K562 (cell line): Measurements from ENCODE around the gene NOPCHAP1. TPM values are rescaled to one million over a fixed set of nuclear protein-coding genes. Genes with fewer than 3 reads are reported as not detected.

Experiments
- ERF ChIP-seq: fragments of 450-650 bp; formaldehyde crosslinking; IDR thresholded peaks from 2 replicates; pipeline ENCODE4 v1.4.0; 2020; ENCODE audit warnings: mild to moderate bottlenecking, mixed read lengths
- NFIX ChIP-seq: fragments of 250-450 bp; sonication (Bioruptor Pico); IDR thresholded peaks from 2 replicates; pipeline ENCODE4 v1.4.0; 2020; ENCODE audit warnings: low read depth, mild to moderate bottlenecking, moderate library complexity
- PML ChIP-seq: IDR thresholded peaks from 2 replicates; pipeline ENCODE4 v1.6.1; 2012; ENCODE audit warnings: low read length, inconsistent platforms
- SMARCA4 ChIP-seq: fragments of 450-650 bp; IDR thresholded peaks from 2 replicates; pipeline ENCODE4 v1.6.1; 2016
- SNIP1 ChIP-seq: fragments of 450-650 bp; IDR thresholded peaks from 2 replicates; pipeline ENCODE4 v1.7.1; 2017; ENCODE audit warnings: low read depth, mild to moderate bottlenecking
- ZNF175 ChIP-seq: fragments of 200-800 bp; sonication (Bioruptor generic); IDR thresholded peaks from 2 replicates; pipeline ENCODE4 v1.6.1; 2016; ENCODE audit warnings: low read depth, mild to moderate bottlenecking, missing genetic modification characterization, missing compliant biosample characterization
- polyA plus RNA-seq, 8 experiments: library from polyadenylated mRNA; depleted of rRNA in 4 of 8; stranded (reverse) in 5 of 8; unstranded in 3 of 8; fragments of >200 nt; fragmentation: Nextera tagmentation in 2 of 8; fragmentation: Illumina TruSeq in 1 of 8; extraction: Ambion mirVana in 2 of 8; extraction: Trizol in 1 of 8; gene quantifications; 2 replicates each; pipeline versions ENCODE4 v1.2.1 to v1.2.3, GENCODE V29; 2011 to 2014; ENCODE audit warnings: inconsistent platforms in 1 of 8, missing spikeins in 1 of 8
- total RNA-seq, 7 experiments: library from RNA; depleted of rRNA in 6 of 7; stranded (reverse); fragments of >200 nt in 6 of 7; fragmentation: Illumina TruSeq in 2 of 7; extraction: Trizol in 2 of 7; gene quantifications; 2 replicates each; pipeline versions ENCODE4 v1.2.1 to v1.2.3, GENCODE V29; 2011 to 2021; ENCODE audit warnings: low replicate concordance in 1 of 7
- TF ChIP-seq, protein P1 (sequence below): fragments of 450-650 bp; IDR thresholded peaks from one replicate; pipeline ENCODE4 v1.6.1; 2018; ENCODE audit warnings: mild to moderate bottlenecking, moderate library complexity; ENCODE audit not compliant: partially characterized antibody
- TF ChIP-seq, protein P2 (sequence below): fragments of 250-450 bp; sonication (Bioruptor Pico); IDR thresholded peaks from 2 replicates; pipeline ENCODE4 v1.5.0; 2021
- TF ChIP-seq, protein P3 (sequence below): fragments of 200-800 bp; sonication (Bioruptor generic); IDR thresholded peaks from 2 replicates; pipeline ENCODE4 v1.6.1; 2016; ENCODE audit warnings: missing genetic modification characterization, missing compliant biosample characterization
- TF ChIP-seq, protein P4 (sequence below): sonication (generic); formaldehyde crosslinking; IDR thresholded peaks from 2 replicates; pipeline ENCODE4 v1.8.1; 2023; ENCODE audit warnings: missing genetic modification reagents, mild to moderate bottlenecking, borderline replicate concordance
- TF ChIP-seq, protein P5 (sequence below): fragments of 450-650 bp; IDR thresholded peaks from 2 replicates; pipeline ENCODE4 v1.7.1; 2018; ENCODE audit warnings: mild to moderate bottlenecking, low read depth; ENCODE audit not compliant: partially characterized antibody

Gene NOPCHAP1
- total and polyA plus RNA-seq, 9 of the 15 experiments (the other 6 are each of a cell fraction or from before 2014, with no cell fraction given), result 19.4 to 108 (median 33.4) TPM

DNA sequence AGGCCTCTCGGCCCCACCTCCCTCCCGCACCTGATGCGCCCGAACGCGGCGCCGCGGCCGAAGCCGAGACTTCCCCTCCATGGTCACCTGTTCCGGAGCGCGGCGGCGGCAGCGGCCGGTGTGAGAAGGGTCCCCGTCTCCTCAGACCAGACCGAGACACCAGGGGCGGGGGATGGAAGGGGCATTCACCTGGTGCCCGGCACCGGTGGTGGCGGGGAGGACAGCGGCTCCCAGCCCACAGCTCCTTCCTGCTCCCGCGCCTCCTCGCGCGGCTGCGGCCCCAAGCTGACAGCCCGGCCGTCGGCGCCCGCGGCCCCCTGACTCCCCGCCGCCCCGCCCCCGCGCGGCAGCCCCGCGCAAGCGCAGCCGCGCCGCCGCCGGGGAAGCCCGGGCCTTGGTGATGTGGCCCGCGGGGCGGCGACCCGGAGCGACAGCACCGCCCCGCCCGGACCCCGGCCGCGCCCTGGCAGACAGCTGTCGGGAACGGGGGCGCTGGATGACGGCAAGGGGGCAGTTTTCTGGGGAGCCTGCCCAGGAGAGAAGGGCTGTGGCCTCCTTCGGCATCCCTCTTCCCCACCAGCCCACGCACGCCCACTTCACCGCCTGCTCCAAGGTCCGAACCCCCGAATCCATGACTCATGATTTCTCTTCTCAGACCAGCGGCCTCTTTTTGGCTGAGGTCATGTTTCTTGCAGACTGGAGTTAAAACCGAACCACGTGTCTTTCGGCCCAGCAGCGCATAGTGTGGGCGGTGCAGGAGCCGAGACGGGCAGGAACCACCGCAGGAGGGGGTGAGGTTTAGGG lies 27.9 kb upstream of the NOPCHAP1 start, which contains the start of gene SLC41A2 (continued):
- TF ChIP-seq, protein P1, sequence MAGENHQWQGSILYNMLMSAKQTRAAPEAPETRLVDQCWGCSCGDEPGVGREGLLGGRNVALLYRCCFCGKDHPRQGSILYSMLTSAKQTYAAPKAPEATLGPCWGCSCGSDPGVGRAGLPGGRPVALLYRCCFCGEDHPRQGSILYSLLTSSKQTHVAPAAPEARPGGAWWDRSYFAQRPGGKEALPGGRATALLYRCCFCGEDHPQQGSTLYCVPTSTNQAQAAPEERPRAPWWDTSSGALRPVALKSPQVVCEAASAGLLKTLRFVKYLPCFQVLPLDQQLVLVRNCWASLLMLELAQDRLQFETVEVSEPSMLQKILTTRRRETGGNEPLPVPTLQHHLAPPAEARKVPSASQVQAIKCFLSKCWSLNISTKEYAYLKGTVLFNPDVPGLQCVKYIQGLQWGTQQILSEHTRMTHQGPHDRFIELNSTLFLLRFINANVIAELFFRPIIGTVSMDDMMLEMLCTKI, result no peak
- TF ChIP-seq, protein P2, sequence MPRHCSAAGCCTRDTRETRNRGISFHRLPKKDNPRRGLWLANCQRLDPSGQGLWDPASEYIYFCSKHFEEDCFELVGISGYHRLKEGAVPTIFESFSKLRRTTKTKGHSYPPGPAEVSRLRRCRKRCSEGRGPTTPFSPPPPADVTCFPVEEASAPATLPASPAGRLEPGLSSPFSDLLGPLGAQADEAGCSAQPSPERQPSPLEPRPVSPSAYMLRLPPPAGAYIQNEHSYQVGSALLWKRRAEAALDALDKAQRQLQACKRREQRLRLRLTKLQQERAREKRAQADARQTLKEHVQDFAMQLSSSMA, result no peak
- TF ChIP-seq ERF (CRISPR knock-in tag) (no peak), NFIX (no peak), SMARCA4 (peak; percentile 52; the same call in 1 of the 2 replicates), SNIP1 (no peak), PML (no peak), ZNF175 (CRISPR knock-in tag) (no peak)
- TF ChIP-seq, protein P3, sequence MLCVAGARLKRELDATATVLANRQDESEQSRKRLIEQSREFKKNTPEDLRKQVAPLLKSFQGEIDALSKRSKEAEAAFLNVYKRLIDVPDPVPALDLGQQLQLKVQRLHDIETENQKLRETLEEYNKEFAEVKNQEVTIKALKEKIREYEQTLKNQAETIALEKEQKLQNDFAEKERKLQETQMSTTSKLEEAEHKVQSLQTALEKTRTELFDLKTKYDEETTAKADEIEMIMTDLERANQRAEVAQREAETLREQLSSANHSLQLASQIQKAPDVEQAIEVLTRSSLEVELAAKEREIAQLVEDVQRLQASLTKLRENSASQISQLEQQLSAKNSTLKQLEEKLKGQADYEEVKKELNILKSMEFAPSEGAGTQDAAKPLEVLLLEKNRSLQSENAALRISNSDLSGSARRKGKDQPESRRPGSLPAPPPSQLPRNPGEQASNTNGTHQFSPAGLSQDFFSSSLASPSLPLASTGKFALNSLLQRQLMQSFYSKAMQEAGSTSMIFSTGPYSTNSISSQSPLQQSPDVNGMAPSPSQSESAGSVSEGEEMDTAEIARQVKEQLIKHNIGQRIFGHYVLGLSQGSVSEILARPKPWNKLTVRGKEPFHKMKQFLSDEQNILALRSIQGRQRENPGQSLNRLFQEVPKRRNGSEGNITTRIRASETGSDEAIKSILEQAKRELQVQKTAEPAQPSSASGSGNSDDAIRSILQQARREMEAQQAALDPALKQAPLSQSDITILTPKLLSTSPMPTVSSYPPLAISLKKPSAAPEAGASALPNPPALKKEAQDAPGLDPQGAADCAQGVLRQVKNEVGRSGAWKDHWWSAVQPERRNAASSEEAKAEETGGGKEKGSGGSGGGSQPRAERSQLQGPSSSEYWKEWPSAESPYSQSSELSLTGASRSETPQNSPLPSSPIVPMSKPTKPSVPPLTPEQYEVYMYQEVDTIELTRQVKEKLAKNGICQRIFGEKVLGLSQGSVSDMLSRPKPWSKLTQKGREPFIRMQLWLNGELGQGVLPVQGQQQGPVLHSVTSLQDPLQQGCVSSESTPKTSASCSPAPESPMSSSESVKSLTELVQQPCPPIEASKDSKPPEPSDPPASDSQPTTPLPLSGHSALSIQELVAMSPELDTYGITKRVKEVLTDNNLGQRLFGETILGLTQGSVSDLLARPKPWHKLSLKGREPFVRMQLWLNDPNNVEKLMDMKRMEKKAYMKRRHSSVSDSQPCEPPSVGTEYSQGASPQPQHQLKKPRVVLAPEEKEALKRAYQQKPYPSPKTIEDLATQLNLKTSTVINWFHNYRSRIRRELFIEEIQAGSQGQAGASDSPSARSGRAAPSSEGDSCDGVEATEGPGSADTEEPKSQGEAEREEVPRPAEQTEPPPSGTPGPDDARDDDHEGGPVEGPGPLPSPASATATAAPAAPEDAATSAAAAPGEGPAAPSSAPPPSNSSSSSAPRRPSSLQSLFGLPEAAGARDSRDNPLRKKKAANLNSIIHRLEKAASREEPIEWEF (CRISPR knock-in tag), result no peak
- TF ChIP-seq, protein P4, sequence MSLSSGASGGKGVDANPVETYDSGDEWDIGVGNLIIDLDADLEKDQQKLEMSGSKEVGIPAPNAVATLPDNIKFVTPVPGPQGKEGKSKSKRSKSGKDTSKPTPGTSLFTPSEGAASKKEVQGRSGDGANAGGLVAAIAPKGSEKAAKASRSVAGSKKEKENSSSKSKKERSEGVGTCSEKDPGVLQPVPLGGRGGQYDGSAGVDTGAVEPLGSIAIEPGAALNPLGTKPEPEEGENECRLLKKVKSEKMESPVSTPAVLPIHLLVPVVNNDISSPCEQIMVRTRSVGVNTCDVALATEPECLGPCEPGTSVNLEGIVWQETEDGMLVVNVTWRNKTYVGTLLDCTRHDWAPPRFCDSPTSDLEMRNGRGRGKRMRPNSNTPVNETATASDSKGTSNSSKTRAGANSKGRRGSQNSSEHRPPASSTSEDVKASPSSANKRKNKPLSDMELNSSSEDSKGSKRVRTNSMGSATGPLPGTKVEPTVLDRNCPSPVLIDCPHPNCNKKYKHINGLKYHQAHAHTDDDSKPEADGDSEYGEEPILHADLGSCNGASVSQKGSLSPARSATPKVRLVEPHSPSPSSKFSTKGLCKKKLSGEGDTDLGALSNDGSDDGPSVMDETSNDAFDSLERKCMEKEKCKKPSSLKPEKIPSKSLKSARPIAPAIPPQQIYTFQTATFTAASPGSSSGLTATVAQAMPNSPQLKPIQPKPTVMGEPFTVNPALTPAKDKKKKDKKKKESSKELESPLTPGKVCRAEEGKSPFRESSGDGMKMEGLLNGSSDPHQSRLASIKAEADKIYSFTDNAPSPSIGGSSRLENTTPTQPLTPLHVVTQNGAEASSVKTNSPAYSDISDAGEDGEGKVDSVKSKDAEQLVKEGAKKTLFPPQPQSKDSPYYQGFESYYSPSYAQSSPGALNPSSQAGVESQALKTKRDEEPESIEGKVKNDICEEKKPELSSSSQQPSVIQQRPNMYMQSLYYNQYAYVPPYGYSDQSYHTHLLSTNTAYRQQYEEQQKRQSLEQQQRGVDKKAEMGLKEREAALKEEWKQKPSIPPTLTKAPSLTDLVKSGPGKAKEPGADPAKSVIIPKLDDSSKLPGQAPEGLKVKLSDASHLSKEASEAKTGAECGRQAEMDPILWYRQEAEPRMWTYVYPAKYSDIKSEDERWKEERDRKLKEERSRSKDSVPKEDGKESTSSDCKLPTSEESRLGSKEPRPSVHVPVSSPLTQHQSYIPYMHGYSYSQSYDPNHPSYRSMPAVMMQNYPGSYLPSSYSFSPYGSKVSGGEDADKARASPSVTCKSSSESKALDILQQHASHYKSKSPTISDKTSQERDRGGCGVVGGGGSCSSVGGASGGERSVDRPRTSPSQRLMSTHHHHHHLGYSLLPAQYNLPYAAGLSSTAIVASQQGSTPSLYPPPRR (CRISPR knock-in tag), result no peak
- TF ChIP-seq, protein P5, sequence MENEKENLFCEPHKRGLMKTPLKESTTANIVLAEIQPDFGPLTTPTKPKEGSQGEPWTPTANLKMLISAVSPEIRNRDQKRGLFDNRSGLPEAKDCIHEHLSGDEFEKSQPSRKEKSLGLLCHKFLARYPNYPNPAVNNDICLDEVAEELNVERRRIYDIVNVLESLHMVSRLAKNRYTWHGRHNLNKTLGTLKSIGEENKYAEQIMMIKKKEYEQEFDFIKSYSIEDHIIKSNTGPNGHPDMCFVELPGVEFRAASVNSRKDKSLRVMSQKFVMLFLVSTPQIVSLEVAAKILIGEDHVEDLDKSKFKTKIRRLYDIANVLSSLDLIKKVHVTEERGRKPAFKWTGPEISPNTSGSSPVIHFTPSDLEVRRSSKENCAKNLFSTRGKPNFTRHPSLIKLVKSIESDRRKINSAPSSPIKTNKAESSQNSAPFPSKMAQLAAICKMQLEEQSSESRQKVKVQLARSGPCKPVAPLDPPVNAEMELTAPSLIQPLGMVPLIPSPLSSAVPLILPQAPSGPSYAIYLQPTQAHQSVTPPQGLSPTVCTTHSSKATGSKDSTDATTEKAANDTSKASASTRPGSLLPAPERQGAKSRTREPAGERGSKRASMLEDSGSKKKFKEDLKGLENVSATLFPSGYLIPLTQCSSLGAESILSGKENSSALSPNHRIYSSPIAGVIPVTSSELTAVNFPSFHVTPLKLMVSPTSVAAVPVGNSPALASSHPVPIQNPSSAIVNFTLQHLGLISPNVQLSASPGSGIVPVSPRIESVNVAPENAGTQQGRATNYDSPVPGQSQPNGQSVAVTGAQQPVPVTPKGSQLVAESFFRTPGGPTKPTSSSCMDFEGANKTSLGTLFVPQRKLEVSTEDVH, result no peak
